BE2C (cell line): ENCODE data around the gene RSRP1.

Experiments
- DNase-seq: peaks from one replicate; pipeline ENCODE4 v3.0.0-alpha.2; 2020
- H3K27me3 ChIP-seq: fragments of 250-450 bp; sonication (Bioruptor Pico); 2 replicates; pipeline ENCODE4 v1.5.1; 2020; ENCODE audit warnings: mild to moderate bottlenecking
- H3K36me3 ChIP-seq: fragments of 250-450 bp; sonication (Bioruptor Pico); 2 replicates; pipeline ENCODE4 v1.5.1; 2020; ENCODE audit warnings: mild to moderate bottlenecking
- H3K4me1 ChIP-seq: fragments of 250-450 bp; sonication (Bioruptor Pico); 2 replicates; pipeline ENCODE4 v1.5.1; 2020
- H3K4me3 ChIP-seq: 2 replicates; pipeline ENCODE4 v1.5.1; 2011; ENCODE audit warnings: low read depth, low read length
- H3K9me3 ChIP-seq: fragments of 250-450 bp; sonication (Bioruptor Pico); 2 replicates; pipeline ENCODE4 v1.5.1; 2020
- CTCF ChIP-seq: IDR thresholded peaks from 2 replicates; pipeline ENCODE4 v1.5.1; 2012; ENCODE audit warnings: mild to moderate bottlenecking, low read depth, low read length

Gene RSRP1

GRCh38 chr1:25232027-25232865 lies 15.0 kb downstream of the RSRP1 start, which contains the start of gene SYF2:
Gene SYF2, minus strand, starts transcription at chr1:25232502. Its CDS starts 35 bp downstream, at chr1:25232467.
- Histone ChIP-seq H3K36me3 (no peaks in the 10 kb centered on the region; the same call in 1 of the 2 replicates), H3K9me3 (no peaks in the 10 kb centered on the region), H3K4me3 (peak within 1 kb of the TSS; percentile 84), H3K27me3 (no peaks in the 10 kb centered on the region), H3K4me1 (no peaks in the 10 kb centered on the region)
- no peak for TF ChIP-seq CTCF
- peak; percentile 85 for DNase-seq

- TF ChIP-seq CTCF = no peak
Observed at GRCh38 chr1:25223471-25223870, 23.8 kb downstream of the RSRP1 start.

GRCh38 chr1:25222606-25223005 lies 24.6 kb downstream of the RSRP1 start:
- no peaks in the 10 kb centered on the region for H3K4me1 ChIP-seq
- H3K36me3 ChIP-seq = no peaks in the 10 kb centered on the region
- TF ChIP-seq CTCF = no peak
- no peaks in the 10 kb centered on the region for H3K9me3 ChIP-seq
- no peaks in the 10 kb centered on the region for H3K27me3 ChIP-seq
- H3K4me3 ChIP-seq = no peak overlapping the region
- no peak for DNase-seq

More at GRCh38 chr1:25223471-25223870, 23.8 kb downstream of the RSRP1 start:
- Histone ChIP-seq H3K27me3 (no peaks in the 10 kb centered on the region), H3K9me3 (no peaks in the 10 kb centered on the region), H3K4me1 (no peaks in the 10 kb centered on the region), H3K36me3 (no peaks in the 10 kb centered on the region; the same call in 1 of the 2 replicates), H3K4me3 (no peak overlapping the region)
- DNase-seq = no peak

- Histone ChIP-seq H3K4me3 (no peak overlapping the region), H3K36me3 (no peaks in the 10 kb centered on the region), H3K4me1 (no peaks in the 10 kb centered on the region), H3K9me3 (no peaks in the 10 kb centered on the region), H3K27me3 (no peaks in the 10 kb centered on the region)
- TF ChIP-seq CTCF = no peak
- no peak for DNase-seq
Observed at GRCh38 chr1:25220666-25221065, 26.6 kb downstream of the RSRP1 start.

GRCh38 chr1:25219661-25220251 lies 27.5 kb downstream of the RSRP1 start:
- no peaks in the 10 kb centered on the region for H3K9me3 ChIP-seq
- TF ChIP-seq CTCF = no peak
- H3K36me3 ChIP-seq = no peaks in the 10 kb centered on the region
- no peaks in the 10 kb centered on the region for H3K4me1 ChIP-seq
- DNase-seq = no peak
- no peaks in the 10 kb centered on the region for H3K27me3 ChIP-seq
- no peak overlapping the region for H3K4me3 ChIP-seq
